ENCODE results near the gene STAC2.
"Not testable (repeated sequence)": the region's sequence is repeated elsewhere in the genome, so short reads cannot be mapped to it uniquely, and the experiment has no call there.

STAC2 gene, protein sequence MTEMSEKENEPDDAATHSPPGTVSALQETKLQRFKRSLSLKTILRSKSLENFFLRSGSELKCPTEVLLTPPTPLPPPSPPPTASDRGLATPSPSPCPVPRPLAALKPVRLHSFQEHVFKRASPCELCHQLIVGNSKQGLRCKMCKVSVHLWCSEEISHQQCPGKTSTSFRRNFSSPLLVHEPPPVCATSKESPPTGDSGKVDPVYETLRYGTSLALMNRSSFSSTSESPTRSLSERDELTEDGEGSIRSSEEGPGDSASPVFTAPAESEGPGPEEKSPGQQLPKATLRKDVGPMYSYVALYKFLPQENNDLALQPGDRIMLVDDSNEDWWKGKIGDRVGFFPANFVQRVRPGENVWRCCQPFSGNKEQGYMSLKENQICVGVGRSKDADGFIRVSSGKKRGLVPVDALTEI

GRCh38 chr17:39225308-39225958, at the start of gene STAC2:
Gene STAC2, minus strand, starts transcription at chr17:39225945. Its CDS starts 443 bp downstream, at chr17:39225502.
- DNase-seq: no peak

DNA sequence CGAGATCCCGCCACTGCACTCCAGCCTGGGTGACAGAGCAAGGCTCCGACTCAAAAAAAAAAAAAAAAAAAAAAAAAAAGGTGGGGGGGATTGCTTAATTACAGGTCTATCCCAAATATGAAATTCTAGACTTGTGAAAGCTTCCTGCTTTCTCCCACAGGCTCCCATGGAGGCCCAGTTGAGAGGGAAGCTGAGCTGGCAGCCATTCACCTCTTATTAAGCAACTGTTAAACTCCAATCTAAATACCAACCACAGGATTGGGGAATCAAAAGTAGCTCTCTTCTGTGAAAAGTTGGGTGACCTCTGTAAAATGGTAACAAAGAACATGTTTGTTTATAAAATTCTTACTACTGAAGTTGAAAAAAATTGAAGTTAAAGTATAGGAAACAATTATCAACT, 45.8 kb upstream of the STAC2 start:
- no peak for DNase-seq

DNA sequence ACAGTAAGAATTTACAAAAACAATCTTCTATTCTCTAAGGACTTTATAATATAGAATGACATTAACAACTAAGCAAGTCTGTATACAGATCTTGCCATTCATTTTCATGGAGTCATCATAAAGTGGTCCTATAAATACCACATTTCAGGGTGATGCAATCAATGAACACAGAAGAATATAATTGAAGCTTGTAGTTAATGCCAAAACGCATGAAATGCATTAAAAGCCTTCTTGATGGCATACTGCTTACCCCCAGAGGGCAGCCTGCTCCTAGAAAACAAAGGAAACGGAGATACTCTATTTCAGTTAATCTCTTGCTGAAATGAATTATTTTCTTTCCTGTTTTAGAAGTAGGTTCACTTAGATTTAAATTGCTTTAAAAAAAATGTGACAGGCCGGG, 45.2 kb upstream of the STAC2 start:
- no peak for DNase-seq

DNA sequence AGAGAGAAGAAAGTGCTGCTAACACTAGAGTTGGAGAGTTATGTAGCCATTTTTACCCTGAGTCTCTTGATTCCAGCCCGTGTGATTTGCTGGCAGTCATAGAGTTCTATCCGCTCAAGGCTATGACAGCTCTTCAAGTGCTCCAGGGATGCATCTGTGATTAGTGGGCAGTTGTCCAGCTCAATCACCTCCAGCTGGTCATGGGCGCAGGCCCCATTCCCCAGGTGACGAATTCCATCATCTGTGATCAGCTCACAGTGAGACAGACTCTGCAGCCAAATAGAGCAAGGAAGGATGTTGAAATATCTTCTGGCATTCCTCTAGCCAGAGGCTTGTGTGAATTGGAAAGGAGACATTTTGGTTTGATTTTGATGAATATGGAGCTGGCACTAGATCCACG, 38.4 kb upstream of the STAC2 start:
- no peak for DNase-seq

- peak; percentile 31 for DNase-seq
These were observed 35.5 kb upstream of the STAC2 start for GRCh38 chr17:39261286-39261685.

DNA sequence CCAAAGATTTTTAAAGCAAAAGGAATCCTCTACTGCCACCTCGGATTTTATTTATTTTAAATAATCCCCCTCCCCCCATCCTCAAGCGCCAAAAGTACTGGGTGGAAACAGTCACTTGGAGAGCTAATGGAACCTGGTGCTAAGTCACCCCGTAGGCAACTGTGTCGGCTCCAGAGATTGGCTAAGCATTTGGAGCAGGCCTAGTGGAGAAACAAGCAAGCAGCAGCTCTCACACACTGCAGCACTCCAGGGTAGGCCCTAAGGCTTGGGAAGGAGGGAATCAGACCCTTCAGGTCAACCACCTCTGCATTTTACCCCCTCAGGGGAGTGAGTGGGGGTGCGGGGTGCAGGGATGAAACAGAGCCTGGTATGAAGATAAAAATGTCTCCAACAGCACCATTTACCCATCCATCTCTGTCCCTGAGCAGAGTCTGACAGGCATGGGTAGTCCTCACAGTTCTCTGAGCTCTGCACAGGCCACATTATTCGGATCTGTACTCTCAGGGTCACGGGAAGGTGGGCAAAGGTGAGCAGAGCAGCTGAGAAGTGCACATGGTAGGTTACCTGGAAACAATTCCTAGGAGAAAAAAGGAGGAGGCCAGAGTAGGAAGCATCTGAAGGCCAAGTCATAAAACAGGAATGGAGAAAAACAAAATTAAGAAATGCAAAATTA, 27.2 kb upstream of the STAC2 start:
- DNase-seq: no peak

DNA sequence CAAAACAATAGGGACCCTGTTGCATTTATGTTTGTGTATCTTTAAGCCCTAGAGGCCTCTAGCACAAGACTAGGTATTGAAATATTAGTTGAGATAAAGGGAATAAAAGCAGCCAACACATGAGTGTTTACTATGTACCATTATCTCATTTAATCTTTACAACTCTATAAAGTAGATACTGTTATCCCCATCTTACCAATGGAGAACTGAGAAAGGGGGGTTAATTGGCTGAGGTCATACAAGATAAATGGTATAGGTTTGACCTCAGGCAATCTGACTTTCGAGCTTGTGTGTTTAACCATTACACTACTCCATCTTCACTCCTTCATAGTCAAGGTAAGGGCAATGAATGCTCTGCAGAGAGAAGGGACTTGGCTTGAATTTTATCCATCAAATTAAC, 26.3 kb upstream of the STAC2 start:
- DNase-seq: no peak

GRCh38 chr17:39250076-39250475, 24.3 kb upstream of the STAC2 start:
- not testable (repeated sequence) for DNase-seq

DNA sequence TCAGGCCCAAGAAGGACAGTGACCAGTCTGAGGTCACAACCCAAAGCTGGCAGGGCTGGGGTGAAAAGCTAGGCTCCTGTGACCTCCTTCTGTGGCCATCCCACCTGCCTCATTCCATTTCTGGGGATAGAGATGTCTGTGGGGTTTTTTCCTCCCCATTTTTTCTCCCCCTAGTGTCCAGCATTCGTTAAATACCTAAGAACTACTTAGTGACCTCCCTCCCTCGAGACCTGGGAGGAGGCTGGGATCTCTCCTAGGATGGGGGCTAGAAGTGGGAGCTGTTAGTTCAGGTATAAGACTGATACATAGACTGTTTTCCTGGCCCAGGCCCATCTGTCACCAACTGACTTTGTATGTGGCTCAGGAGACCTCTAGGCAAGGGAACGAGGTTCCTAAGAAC, 20.5 kb upstream of the STAC2 start:
- DNase-seq: no peak

DNA sequence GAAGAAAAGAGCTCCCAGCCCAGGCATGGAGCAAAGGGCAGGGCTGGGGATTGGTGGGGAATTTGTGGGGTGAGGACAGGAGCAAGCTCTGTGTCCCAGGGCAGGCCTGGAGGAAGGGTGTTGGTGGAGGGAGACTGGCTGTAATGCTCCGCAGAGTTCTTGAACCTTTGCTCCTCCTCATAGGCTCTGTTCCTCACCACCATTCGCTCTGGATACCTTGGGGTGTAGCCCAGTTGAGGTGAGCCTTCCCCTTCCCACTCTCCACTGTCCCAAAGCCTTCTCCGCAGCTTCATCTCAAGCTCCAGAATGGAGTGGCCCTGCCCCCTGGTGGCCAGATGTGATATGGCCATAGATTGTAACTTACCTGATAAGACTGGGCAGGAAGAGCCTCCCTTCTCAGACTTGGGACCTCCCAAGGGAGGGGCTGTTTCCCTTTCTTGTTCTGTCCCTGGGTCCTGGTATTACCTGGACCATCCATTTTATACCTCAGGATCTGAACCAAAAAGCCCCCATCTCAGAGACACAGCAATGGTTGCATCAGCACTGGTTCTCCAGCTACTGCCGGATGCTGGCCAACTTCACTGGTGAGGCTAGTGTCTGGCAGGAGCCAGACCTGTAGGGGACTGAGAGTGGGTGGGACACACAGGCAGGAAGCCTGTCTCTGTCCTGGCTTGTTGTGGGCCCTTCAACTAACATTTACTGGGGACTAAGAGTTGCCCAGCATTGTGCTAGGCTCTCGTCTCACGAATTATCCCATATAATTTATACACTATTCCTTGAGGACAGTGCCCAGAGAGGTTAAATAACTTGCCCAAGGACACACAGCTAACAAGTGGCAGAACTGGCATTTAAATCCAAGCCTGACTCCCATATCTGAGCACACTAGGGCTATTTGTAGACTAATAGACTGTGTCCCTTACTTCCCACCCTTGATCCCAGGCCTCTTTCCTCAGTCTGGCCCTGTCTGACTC, 19.1 kb upstream of the STAC2 start:
- peak; percentile 85 for DNase-seq

GRCh38 chr17:39244016-39244599, 18.4 kb upstream of the STAC2 start:
- DNase-seq: no peak

- no peak for DNase-seq
These were observed 17.4 kb upstream of the STAC2 start for GRCh38 chr17:39243155-39243554.

GRCh38 chr17:39240631-39241030, 14.9 kb upstream of the STAC2 start:
- no peak for DNase-seq

GRCh38 chr17:39239640-39240314, 14.0 kb upstream of the STAC2 start:
- DNase-seq: peak; percentile 69

GRCh38 chr17:39238311-39238972, 12.7 kb upstream of the STAC2 start:
- peak; percentile 89 for DNase-seq

DNA sequence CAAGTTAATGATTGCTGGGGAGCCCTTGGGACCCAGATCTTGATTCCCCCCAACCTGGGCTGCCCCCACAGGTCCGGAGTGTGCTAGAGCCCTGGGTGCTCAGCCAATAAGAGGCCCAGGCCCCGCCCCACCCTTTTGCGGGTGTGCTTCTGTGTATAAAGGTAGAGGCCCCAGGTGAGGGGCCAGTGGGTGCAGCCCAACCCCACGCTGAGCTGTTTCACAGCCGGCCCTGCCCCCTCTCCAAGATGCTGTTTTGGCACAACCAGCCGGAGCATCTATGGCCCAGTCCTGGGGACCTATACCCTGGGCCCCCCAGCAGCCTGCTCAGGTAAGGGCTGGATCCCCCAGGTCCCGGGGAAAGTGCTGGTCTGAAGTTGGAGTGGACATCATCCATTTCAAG, 11.8 kb upstream of the STAC2 start:
- no peak for DNase-seq

GRCh38 chr17:39236981-39237441, 11.3 kb upstream of the STAC2 start:
- no peak for DNase-seq

- no peak for DNase-seq
These were observed 10.7 kb upstream of the STAC2 start for GRCh38 chr17:39236450-39236927.

GRCh38 chr17:39235555-39236449, 10.1 kb upstream of the STAC2 start:
- DNase-seq: peak; percentile 70

All from activated CD4-positive, alpha-beta T cell treated with anti-CD3 and anti-CD28 coated beads, Interleukin-10, Interleukin-2, amounts not matched to agents 100 ng/mL and 50 ng/mL, durations not matched to agents 16 hours and 8 hours (primary cell).